ENCODE data around the gene MRPL55. TPM values are rescaled to one million over a fixed set of nuclear protein-coding genes. Genes with fewer than 3 reads are reported as not detected.

Gene MRPL55
- total and polyA plus RNA-seq, 2 of the 4 experiments (the other 2 are of a cell fraction) = 48.9 to 95.4 TPM

- no peak for TF ChIP-seq CTCF (conservative IDR thresholded peaks at IDR 0.05; ENCODE audit: low read depth, low read length)
- TF ChIP-seq RCOR1 (IDR thresholded peaks at IDR 0.05; ENCODE audit: insufficient replicate concordance, low read length) = no peak
- TF ChIP-seq CHD1 (IDR thresholded peaks at IDR 0.05; ENCODE audit: low read depth, low read length) = no peak
- TF ChIP-seq FOS (IDR thresholded peaks at IDR 0.05; ENCODE audit: low read depth, low read length) = no peak
These were observed 46.8 kb upstream of the MRPL55 start (continued) for GRCh38 chr1:228155596-228156514.
